NCI-H226 (cell line): ENCODE measurements around the gene VAMP1.
"Not testable (repeated sequence)": the region's sequence is repeated elsewhere in the genome, so short reads cannot be mapped to it uniquely, and the experiment has no call there.

ENCODE experiments used
- DNase-seq: peaks from one replicate; pipeline ENCODE4 v3.0.0-alpha.2; 2015

Gene VAMP1

DNA sequence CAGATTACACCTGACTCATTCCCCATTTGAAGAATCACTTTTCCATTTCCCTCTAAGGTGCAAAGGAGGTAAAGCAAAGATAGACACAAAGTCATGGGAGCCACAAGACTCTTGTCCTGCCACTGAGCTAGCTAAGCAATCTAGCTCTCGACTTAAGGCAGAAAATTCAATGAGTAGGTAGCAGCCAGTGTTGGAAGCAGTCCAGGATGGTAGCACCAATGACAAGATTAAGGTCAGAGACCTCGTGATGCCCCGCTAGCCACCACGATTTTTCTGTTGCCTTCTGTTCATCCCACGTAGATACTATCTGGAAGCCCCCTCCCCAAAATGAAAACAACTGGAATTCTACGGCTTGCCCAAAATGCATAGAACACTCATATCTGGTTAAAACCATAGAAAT, 1.4 kb downstream of the VAMP1 start:
- DNase-seq = no peak

- no peak for DNase-seq
These were observed 2.2 kb downstream of the VAMP1 start for GRCh38 chr12:6468283-6468575.

DNA sequence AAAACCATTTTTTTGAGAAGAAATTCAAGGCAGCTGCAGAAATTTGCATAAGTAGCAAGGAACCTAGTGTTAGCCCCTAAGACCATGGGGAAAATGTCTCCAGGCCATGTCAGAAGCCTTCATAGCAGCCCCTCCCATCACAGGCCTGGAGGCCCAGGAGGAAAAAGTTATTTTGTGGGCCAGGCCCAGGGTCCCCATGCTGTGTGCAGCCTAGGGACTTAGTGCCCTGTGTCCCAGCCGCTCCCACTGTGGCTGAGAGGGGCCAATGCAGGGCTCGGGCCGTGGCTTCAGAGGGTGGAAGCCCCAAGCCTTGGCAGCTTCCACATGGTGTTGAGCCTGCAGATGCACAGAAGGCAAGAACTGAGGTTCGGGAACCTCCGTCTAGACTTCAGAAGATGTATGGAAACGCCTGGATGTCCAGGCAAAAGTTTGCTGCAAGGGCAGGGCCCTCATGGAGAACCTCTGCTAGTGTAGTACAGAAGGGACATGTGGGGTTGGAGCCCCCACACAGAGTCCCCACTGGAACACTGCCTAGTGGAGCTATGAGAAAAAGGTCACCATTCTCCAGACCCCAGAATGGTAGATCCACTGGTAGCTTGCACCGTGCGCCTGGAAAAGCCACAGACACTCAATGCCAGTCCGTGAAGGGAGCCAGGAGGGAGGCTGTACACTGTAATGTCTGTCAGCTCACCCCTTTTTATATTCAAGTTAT, 2.8 kb downstream of the VAMP1 start:
- not testable (repeated sequence) for DNase-seq

GRCh38 chr12:6466751-6467150, 3.7 kb downstream of the VAMP1 start:
- DNase-seq = not testable (repeated sequence)

DNA sequence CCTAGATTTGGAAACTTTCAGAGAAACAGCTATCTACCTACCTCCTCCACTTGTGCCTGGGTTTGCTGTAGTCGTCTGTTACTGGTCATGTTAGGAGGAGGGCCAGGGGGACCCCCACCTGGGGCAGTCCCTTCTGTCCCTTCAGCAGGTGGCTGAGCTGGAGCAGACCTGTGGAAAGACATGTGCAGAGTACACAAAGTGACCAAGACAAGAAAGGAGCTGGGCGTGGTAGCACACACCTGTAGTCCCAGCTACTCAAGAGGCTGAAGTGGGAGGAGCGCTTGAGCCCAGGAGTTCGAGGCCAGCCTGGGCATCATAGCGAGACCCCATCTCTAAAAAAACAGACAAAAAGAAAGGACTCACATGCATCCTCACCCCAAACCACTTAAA, 4.3 kb downstream of the VAMP1 start:
- DNase-seq = no peak

DNA sequence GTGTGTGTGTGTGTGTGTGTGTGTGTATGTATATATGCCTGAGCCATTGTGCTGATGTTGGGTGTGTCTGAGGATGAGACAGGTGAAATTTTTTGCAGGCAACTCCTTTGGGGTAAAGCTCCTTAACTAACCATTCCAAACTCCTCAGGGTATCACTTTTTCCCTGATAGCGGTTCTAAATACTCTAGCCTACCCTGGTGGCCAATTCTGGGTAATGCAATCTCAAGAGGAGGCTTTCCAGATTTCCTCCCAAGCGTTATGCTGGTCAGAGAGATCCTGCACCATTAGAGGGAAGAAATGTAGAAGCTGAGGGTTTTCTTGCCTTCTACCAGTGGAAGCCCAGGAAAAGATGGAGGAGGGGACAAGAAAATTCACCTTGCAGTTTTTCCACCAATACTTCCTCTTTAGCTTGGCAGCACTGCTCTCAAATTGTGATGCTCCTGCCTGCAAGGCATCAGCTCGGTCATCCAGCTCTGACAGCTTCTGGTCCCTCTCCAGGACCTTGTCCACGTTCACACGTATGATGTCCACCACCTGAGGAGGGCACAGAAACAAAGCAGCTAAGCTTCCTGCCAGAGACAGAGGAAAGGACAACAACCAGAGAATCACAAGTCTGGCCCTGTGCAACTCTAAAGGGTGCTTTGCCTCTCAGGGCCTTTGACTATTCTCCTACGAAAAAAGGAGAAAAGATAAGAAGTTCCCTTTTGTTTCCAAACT, 4.9 kb downstream of the VAMP1 start:
- DNase-seq = peak; percentile 34

GRCh38 chr12:6464531-6464930, 5.9 kb downstream of the VAMP1 start:
- DNase-seq = no peak

DNA sequence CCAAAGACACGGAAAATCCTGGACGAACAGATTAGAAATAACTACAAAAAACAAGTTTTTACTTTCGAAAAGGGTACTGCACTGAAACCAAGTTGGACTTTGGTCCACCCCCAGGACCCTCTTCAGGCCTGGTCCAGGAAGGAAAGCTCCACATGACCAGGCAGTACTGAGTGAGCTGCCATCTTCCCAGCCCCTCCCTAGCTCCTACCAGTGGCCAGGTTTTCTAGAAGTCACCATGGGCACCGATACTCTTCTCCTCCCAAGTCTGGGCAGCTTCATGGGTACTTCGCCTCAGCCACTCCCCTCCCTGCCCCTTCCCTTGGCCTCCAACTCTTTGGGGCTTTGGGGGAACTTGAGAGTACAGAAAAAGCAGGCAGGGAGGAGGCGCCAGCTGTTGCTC, 6.6 kb downstream of the VAMP1 start:
- DNase-seq = no peak

GRCh38 chr12:6463216-6463615, 7.3 kb downstream of the VAMP1 start:
- DNase-seq = no peak

GRCh38 chr12:6462234-6462995, 8.1 kb downstream of the VAMP1 start:
- no peak for DNase-seq

- DNase-seq = no peak
These were observed 8.9 kb downstream of the VAMP1 start for GRCh38 chr12:6461401-6462233.

DNA sequence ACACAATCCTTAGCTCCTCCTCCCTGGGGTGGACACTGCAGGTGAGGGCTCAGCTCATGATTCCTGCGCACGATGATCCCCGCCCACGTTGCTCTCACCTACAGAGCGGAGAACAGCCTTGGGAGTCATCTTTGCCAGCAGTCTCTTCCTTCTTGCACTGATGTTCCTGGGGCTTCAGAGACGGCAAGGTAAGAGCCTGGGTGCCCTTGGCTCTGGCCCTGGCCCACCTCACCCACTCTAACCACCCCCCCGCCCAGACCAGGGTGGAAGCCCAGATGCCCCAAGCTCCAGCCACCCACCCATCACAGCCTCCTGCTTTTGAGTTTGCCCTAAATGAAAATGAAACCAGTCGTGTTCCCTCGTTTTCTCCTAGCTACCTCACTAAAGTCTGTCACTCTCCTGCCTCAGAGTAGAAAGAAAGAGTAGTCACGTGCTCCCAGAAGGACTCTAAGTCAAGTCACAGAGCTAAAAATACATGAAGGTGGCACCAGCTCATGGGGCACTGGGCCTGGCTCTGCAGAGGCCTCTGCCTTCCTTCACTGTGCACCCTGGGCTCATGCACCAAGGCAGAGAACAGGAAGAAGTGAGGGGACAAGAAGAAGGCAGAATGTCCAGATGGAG, 9.6 kb downstream of the VAMP1 start:
- no peak for DNase-seq

GRCh38 chr12:6459004-6459337, 11.5 kb downstream of the VAMP1 start:
- DNase-seq = no peak

- no peak for DNase-seq
These were observed 12.0 kb downstream of the VAMP1 start for GRCh38 chr12:6458281-6459003.

DNA sequence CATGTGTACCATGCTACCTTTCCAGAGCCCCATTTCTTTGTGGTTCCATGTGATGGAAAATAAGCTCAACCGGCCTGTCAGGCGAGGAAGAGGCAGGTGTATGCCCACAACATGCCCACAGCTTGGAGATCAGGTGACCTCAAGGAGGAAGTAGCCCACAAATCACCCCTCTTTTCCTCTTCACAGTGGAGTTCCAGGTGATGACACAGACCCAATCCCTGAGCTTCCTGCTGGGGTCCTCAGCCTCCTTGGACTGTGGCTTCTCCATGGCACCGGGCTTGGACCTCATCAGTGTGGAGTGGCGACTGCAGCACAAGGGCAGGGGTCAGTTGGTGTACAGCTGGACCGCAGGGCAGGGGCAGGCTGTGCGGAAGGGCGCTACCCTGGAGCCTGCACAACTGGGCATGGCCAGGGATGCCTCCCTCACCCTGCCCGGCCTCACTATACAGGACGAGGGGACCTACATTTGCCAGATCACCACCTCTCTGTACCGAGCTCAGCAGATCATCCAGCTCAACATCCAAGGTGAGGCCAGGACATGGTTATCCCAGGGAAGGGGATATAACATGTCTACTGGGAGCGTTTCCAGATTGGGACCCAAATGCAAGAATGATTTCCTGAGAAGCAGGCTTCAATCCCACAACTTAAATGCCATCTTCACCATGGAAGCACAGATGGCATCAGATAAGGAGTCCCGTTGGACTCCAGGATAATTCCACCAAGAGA, 13.1 kb downstream of the VAMP1 start:
- no peak for DNase-seq

- DNase-seq = no peak
These were observed 17.4 kb downstream of the VAMP1 start for GRCh38 chr12:6452944-6453630.

GRCh38 chr12:6452245-6452943, 18.1 kb downstream of the VAMP1 start:
- no peak for DNase-seq

DNA sequence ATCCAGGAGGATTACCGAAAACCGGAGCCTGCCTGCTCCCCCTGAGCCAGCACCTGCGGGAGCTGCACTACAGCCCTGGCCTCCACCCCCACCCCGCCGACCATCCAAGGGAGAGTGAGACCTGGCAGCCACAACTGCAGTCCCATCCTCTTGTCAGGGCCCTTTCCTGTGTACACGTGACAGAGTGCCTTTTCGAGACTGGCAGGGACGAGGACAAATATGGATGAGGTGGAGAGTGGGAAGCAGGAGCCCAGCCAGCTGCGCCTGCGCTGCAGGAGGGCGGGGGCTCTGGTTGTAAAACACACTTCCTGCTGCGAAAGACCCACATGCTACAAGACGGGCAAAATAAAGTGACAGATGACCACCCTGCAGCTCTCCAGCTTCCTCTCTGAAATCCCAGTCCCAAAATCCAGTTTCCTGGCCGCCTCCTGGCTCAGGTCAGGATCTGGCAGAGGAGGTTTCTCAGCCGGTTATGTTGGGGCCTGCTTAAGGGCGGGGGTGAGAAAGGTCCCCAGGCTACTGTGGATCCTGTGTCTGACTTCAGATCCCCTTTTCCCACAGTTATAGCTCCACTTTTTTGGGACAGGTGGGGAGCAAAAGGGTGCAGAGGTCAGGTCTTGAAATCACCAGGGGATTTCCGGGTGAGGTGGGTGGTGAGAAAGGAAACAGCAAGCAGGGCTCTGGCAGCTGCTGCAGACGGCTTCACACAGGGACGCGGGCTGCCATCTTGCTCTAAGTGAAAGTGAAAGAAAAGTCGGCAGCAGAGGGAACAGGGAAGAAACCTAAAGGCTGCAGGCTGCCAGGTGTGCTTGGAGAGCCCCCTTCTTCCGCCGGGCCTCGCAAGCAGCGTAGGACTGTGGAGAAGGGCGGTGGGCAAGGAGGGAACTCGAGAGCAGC, 18.9 kb downstream of the VAMP1 start, which contains the start of gene TAPBPL:
TAPBPL (plus strand) TSS at position 695 of the 897 bp plus-strand sequence. CDS start 207 bp downstream, outside the sequence.
- DNase-seq = peak; percentile 51

- DNase-seq = no peak
These were observed 19.6 kb downstream of the VAMP1 start for GRCh38 chr12:6450869-6451347.
